Skeletal muscle tissue (tissue), 4 donors: ENCODE results near the gene ATP13A4. TPM values are rescaled to one million over a fixed set of nuclear protein-coding genes. Genes with fewer than 3 reads are reported as not detected.

ENCODE experiments used
- H3K27ac ChIP-seq: one replicate; pipeline ENCODE4 v1.7.0; 2013; ENCODE audit warnings: mild to moderate bottlenecking, low read depth, low read length, inconsistent platforms
- H3K27me3 ChIP-seq, 3 donors: one replicate each; pipeline ENCODE4 v1.7.0; 2013; ENCODE audit warnings: low read length in 3 of 3; ENCODE audit not compliant: control insufficient read depth in 3 of 3, insufficient read depth in 3 of 3
- H3K36me3 ChIP-seq, 3 donors: one replicate each; pipeline ENCODE4 v1.7.0; 2013; ENCODE audit warnings: low read length in 3 of 3; ENCODE audit not compliant: control insufficient read depth in 3 of 3, insufficient read depth in 3 of 3
- H3K4me1 ChIP-seq, 3 donors: one replicate each; pipeline ENCODE4 v1.7.0; 2013; ENCODE audit warnings: low read length in 3 of 3, mild to moderate bottlenecking in 3 of 3; ENCODE audit not compliant: control insufficient read depth in 3 of 3, insufficient read depth in 3 of 3
- H3K4me3 ChIP-seq, 3 donors: one replicate each; pipeline ENCODE4 v1.7.0; 2013; ENCODE audit warnings: low read length in 3 of 3
- H3K9ac ChIP-seq, 3 donors: one replicate each; pipeline ENCODE4 v1.7.0; 2013; ENCODE audit warnings: low read length in 3 of 3, mild to moderate bottlenecking in 3 of 3, moderate library complexity in 2 of 3, low read depth in 1 of 3
- H3K9me3 ChIP-seq, 3 donors: one replicate each; pipeline ENCODE4 v1.7.0; 2013; ENCODE audit warnings: low read length in 3 of 3; ENCODE audit not compliant: control insufficient read depth in 3 of 3
- total RNA-seq: library from RNA; depleted of rRNA; stranded (reverse); fragments of >200 nt; gene quantifications from one replicate; pipeline ENCODE4 v1.2.3, GENCODE V29; 2014
- donor health status: Osteomylitis.

Gene ATP13A4
- total RNA-seq, 1 donor from 2014 or later: 1.6 TPM

DNA sequence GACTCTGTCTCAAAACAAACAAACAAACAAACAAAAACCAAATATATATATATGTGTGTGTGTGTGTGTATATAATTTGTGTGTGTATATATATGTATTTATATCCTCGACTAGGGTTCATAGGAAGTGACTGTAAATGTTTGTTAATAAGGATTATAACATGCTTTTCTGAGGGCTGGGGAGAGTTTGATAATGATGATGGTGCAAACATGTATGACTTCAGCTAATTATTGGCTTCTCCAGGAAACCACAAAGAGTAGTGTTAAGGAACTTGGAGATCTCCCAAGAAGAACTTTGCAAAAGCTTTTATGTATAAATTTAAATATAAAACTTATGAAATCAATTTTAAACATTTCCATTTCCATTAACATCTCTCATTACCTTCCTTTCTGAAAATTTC, 34.4 kb upstream of the ATP13A4 start:
- H3K9ac ChIP-seq: no peak overlapping the region
- peaks cover 7 to 8% (median 8%) of the 10 kb centered on the region in 3 donors for H3K4me1 ChIP-seq
- H3K36me3 ChIP-seq: no peaks in the 10 kb centered on the region
- no peaks in the 10 kb centered on the region for H3K9me3 ChIP-seq
- H3K4me3 ChIP-seq: no peak overlapping the region
- H3K27me3 ChIP-seq: no peaks in the 10 kb centered on the region
- H3K27ac ChIP-seq: no peak overlapping the region

- H3K27ac ChIP-seq: no peak overlapping the region
- H3K36me3 ChIP-seq: no peaks in the 10 kb centered on the region
- no peak overlapping the region for H3K4me3 ChIP-seq
- no peaks in the 10 kb centered on the region for H3K9me3 ChIP-seq
- no peaks in the 10 kb centered on the region for H3K27me3 ChIP-seq
- H3K4me1 ChIP-seq: no peaks in the 10 kb centered on the region
- no peak overlapping the region for H3K9ac ChIP-seq
Measured at GRCh38 chr3:193586526-193586925, 31.8 kb upstream of the ATP13A4 start.

GRCh38 chr3:193585530-193585929, 30.8 kb upstream of the ATP13A4 start:
- no peaks in the 10 kb centered on the region for H3K4me1 ChIP-seq
- no peak overlapping the region for H3K9ac ChIP-seq
- no peak overlapping the region for H3K27ac ChIP-seq
- no peaks in the 10 kb centered on the region for H3K36me3 ChIP-seq
- no peaks in the 10 kb centered on the region for H3K27me3 ChIP-seq
- H3K4me3 ChIP-seq: no peak overlapping the region
- H3K9me3 ChIP-seq: no peaks in the 10 kb centered on the region

DNA sequence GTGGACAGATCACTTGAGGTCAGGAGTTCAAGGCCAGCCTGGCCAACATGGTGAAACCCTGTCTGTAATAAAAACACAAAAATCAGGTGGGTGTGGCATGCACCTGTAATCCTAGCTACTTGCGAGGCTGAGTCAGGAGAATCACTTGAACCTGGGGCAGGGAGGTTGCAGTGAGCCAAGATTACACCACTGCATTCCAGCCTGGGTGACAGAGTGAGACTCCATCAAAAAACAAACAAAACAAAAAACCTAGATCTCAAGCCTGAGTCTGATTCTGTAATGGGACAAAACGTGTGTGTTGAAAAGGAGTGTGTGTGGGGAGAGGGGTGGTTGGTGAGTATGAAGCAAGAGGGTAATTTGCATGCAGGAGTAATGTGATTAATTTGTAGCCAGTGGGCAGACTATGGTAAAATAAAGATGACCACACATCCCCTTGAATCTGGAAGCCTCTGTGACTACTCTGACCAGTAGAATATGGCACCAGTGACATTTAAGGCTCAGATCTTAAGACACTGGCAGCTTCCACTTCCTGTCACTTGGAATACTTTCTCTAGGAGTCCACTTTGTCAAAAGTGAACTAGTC, 19.9 kb upstream of the ATP13A4 start:
- Histone ChIP-seq H3K27ac (no peak overlapping the region), H3K27me3 (no peaks in the 10 kb centered on the region), H3K9ac (no peak overlapping the region), H3K9me3 (no peaks in the 10 kb centered on the region), H3K36me3 (no peaks in the 10 kb centered on the region), H3K4me3 (no peak overlapping the region), H3K4me1 (no peaks in the 10 kb centered on the region)

DNA sequence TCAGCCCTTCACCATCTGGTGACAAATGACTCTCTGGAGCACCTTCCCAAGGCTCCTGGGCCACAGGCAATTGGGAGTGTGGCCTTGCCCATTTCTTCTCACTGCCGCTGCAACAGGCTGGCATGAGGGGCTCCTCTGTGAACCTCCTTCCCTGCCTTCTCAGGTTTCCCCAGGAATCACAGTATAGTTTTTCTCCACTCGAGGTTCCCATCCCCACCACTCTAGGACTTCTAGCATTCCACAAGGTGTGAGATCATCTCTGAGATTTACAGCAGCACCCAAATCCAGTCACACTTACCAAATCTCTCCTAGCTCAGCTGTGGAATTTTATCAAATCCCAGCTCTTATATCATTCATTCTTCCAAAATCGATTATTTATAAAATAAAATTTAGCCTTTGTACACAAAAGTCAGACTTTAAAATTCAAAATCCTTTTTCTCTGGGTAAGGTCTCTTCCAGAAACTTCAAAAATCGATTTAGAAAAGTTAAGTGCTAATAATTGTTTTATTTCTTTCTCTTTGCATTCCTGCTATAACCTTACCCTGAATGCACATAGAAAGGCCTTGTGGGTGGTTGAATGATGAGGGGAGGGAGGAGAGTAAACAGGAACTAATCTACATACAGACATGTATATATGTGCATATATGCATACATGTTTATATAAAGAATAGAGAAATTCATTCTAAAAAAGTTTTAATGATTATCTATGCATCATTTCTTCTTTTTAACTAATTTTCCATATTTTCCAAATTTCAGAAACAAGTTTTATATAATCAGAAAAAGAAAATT, 18.9 kb upstream of the ATP13A4 start:
- H3K36me3 ChIP-seq: no peaks in the 10 kb centered on the region
- no peak overlapping the region for H3K27ac ChIP-seq
- no peaks in the 10 kb centered on the region for H3K4me1 ChIP-seq
- H3K9ac ChIP-seq: no peak overlapping the region
- H3K9me3 ChIP-seq: no peaks in the 10 kb centered on the region
- H3K27me3 ChIP-seq: no peaks in the 10 kb centered on the region
- no peak overlapping the region for H3K4me3 ChIP-seq

DNA sequence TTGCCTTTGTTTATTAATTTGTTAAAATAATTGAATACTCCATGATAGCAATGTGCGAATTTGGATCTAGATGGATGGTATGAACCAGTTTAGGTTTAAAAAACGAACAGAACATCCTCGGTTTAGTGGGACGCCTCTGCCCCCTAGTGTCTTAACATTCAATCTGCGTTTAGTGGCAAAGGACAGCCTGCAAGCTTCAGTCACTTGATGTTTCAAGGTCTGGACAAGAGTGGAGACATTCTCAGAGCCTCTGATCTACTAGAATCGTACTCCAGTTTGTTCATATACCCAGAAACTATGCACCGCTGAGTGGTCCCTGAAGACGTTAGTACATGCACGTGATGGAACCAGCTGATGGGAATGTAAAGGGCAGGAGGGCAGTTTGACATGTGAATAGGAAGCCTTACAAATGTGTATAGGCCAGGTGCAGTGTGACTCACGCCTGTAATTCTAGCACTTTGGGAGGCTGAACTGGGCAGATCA, 17.8 kb upstream of the ATP13A4 start:
- no peak overlapping the region for H3K27ac ChIP-seq

GRCh38 chr3:193569119-193569518, 14.4 kb upstream of the ATP13A4 start:
- no peaks in the 10 kb centered on the region for H3K27me3 ChIP-seq
- H3K9me3 ChIP-seq: no peaks in the 10 kb centered on the region
- H3K27ac ChIP-seq: no peak overlapping the region
- no peak overlapping the region for H3K9ac ChIP-seq
- H3K4me3 ChIP-seq: no peak overlapping the region
- H3K4me1 ChIP-seq: no peaks in the 10 kb centered on the region
- H3K36me3 ChIP-seq: no peaks in the 10 kb centered on the region

More for the DNA sequence above, 17.8 kb upstream of the ATP13A4 start:
- no peaks in the 10 kb centered on the region for H3K9me3 ChIP-seq
- H3K4me1 ChIP-seq: no peaks in the 10 kb centered on the region
- no peaks in the 10 kb centered on the region for H3K36me3 ChIP-seq
- no peak overlapping the region for H3K9ac ChIP-seq
- H3K4me3 ChIP-seq: no peak overlapping the region
- H3K27me3 ChIP-seq: no peaks in the 10 kb centered on the region

GRCh38 chr3:193564012-193564411, 9.3 kb upstream of the ATP13A4 start:
- H3K9me3 ChIP-seq: no peaks in the 10 kb centered on the region
- no peaks in the 10 kb centered on the region for H3K27me3 ChIP-seq
- no peak overlapping the region for H3K4me3 ChIP-seq
- no peak overlapping the region for H3K27ac ChIP-seq
- no peaks in the 10 kb centered on the region for H3K36me3 ChIP-seq
- H3K4me1 ChIP-seq: peaks cover 0 to 7% (median 0%) of the 10 kb centered on the region in 3 donors
- no peak overlapping the region for H3K9ac ChIP-seq

DNA sequence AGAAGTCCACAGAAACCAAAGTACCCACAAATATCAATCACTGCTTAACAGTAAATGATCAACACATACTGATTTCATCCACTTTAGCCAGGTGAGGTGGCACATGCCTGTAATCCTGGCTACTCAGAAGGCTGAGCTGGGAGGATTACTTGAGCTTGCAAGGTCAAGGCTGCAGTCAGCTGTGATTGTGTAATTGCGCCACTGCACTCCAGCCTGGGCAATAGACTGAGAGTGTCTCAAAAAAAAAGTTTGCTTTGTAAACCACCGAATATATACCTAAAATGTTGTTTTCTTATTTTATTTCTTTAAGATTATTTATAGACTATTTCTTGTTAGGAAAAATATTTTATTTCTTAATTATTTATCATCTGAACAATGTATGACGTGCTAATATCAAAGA, 8.7 kb upstream of the ATP13A4 start:
- H3K9ac ChIP-seq: no peak overlapping the region
- H3K4me3 ChIP-seq: no peak overlapping the region
- H3K9me3 ChIP-seq: no peaks in the 10 kb centered on the region
- H3K36me3 ChIP-seq: no peaks in the 10 kb centered on the region
- H3K27me3 ChIP-seq: no peaks in the 10 kb centered on the region
- H3K4me1 ChIP-seq: peaks cover 0 to 7% (median 0%) of the 10 kb centered on the region in 3 donors
- no peak overlapping the region for H3K27ac ChIP-seq

DNA sequence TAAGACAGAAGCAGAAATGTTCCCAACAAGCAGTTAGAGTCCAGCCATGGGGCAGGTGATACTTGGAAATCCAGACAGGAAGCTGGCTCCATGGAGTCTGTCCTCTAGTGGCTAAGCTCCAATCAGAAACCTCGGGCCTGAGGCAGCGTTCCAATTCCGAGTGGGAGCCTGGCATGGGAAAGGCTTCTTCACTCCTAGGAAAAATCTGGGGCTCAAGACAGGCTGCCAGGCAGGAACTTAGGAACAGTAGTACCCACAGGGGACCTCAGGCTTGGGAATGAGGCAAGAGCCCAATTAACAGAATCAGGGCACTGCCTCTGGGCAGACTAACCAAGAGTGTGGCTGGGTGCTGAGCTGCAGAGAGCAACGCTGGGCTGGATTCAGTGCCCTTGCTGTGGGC, 6.2 kb upstream of the ATP13A4 start:
- Histone ChIP-seq H3K9ac (no peak overlapping the region), H3K4me3 (no peak overlapping the region), H3K27me3 (no peaks in the 10 kb centered on the region), H3K36me3 (no peaks in the 10 kb centered on the region), H3K9me3 (no peaks in the 10 kb centered on the region), H3K4me1 (peaks cover 0 to 7% (median 0%) of the 10 kb centered on the region in 3 donors), H3K27ac (no peak overlapping the region)
